GM21576 (cell line): Measurements from ENCODE around the gene LCE3E.
"Not testable (repeated sequence)": the region's sequence is repeated elsewhere in the genome, so short reads cannot be mapped to it uniquely, and the experiment has no call there.

Experiments used
- ATAC-seq: cut with Tn5 transposase; IDR thresholded peaks from one replicate; pipeline ENCODE4 v1.9.1; 2021; ENCODE audit warnings: mild to moderate bottlenecking, moderate library complexity; ENCODE audit not compliant: unreplicated experiment

LCE3E gene, protein sequence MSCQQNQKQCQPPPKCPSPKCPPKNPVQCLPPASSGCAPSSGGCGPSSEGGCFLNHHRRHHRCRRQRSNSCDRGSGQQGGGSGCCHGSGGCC

DNA sequence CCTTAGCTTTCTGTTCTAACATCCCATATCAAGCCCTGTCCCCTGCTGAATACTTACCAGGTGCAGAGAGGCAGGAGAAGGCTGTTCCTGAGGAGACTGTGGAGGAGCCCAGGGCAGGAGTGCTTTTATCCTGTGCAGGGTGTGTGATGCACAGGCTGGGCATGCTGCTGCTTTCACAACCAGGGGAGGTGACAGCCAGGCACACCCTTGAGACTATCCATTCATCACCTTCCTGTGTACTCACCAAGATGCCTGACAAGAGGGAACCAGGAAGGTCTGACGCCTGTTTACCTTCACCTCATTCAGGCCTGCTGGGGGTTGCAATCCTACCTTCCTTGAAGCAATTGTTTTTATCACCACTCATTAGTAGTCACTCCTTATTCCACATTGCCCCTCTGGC, at the start of gene LCE3E:
LCE3E (minus strand) TSS at position 100 of the 400 bp plus-strand sequence. CDS start 572 bp downstream, outside the sequence.
- ATAC-seq = no peak

DNA sequence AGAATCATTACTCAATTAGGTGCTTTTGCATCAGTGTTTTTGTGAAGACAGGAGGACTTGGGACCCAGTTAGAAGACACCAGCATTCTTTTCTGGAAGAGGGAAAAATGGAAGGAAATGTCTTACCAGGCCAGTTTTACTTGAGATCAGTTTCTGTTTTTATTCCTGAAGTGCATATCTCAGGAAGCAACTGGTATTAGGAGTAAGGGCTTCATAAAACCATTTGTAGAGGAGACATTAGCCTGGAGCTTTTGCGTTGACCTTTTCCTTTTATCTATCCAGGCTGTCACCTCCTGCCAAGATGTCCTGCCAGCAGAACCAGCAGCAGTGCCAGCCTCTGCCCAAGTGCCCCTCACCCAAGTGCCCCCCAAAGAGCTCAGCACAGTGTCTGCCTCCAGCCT, 46.9 kb upstream of the LCE3E start, which contains the start of gene LCE3B:
LCE3B (plus strand) TSS at position 301 of the 400 bp plus-strand sequence; CDS start at position 301, 0 bp downstream.
- ATAC-seq = no peak

- ATAC-seq = no peak
Measured at GRCh38 chr1:152599934-152600333, 33.4 kb upstream of the LCE3E start, which contains the start of gene LCE3C. Gene LCE3C (plus strand): TSS chr1:152600234. CDS start chr1:152600732, 498 bp downstream.

GRCh38 chr1:152596986-152597385, 30.4 kb upstream of the LCE3E start:
- no peak for ATAC-seq

- no peak for ATAC-seq
Measured at GRCh38 chr1:152585586-152585985, 19.0 kb upstream of the LCE3E start.

DNA sequence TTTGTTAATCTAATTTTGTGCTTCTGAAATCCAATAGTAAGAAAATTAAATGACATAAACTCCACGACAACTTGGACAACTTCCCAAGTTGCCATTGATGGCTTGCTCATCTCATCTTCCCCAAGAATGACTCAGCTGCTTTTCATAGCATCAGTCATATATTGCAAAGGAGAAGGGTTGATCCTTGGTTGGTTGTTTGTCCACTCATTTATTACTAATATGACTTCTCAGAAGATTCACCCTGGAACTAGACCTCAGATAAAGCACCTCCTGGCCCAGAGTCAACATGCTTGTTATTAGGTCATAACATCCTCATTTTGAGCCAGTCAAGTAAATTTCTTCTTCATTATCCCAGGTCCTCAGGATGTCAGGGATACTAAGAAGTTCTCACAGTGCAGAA, 16.1 kb upstream of the LCE3E start:
- no peak for ATAC-seq

DNA sequence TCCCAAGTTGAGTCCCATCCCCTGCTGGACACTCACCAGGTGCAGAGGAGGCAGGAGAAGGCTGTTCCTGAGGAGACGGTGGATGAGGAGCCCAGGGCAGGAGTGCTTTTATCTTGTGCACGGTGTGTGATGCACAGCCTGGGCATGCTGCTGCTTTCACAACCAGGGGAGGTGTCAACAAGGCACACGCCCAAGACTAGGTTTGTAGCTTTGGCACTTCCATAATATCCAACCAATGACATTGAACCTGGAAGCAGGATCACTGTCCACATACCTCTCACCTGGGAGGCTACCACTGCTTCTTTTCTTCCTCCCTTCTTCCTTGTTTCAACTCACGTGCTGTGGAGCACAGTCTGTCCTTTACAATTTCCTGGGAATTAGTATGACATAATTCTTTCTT, 13.9 kb upstream of the LCE3E start, which contains the start of gene LCE3D:
LCE3D (minus strand) TSS at position 84 of the 400 bp plus-strand sequence. CDS start 580 bp downstream, outside the sequence.
- ATAC-seq = no peak

DNA sequence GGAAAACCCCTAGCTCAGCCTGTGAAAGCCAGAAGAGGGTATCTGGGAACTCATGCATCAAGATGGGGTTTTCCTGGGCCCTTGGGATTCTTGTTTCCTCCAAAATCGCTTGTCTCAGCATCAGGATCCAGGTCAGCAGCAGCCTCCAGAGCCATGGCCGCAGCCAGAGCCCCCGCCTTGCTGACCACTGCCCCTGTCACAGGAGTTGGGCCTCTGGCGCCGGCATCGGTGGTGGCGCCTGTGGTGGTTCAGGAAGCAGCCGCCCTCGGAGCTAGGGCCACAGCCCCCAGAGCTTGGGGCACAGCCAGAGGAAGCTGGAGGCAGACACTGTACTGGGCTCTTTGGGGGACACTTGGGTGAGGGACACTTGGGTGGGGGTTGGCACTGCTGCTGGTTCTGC, 12.9 kb upstream of the LCE3E start:
- not testable (repeated sequence) for ATAC-seq

DNA sequence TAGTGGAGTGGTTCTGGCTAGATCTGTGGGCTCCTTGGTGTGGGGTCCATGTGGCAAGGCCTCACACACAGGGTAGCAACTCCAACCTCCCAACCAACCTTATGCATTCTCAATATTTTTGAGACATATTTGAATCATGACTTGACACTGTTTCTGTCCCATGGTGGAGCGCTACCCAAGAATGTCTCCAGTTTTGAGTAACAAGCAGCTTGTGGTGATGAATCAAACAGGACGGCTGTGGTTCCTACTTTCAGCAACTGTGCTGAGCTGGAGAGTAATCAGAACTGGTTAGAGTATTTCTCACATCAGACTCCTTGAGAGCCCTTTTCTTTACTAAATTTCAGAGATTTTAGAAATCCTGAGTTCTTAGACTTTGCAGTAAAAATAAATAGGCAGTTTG, 10.6 kb upstream of the LCE3E start:
- no peak for ATAC-seq

DNA sequence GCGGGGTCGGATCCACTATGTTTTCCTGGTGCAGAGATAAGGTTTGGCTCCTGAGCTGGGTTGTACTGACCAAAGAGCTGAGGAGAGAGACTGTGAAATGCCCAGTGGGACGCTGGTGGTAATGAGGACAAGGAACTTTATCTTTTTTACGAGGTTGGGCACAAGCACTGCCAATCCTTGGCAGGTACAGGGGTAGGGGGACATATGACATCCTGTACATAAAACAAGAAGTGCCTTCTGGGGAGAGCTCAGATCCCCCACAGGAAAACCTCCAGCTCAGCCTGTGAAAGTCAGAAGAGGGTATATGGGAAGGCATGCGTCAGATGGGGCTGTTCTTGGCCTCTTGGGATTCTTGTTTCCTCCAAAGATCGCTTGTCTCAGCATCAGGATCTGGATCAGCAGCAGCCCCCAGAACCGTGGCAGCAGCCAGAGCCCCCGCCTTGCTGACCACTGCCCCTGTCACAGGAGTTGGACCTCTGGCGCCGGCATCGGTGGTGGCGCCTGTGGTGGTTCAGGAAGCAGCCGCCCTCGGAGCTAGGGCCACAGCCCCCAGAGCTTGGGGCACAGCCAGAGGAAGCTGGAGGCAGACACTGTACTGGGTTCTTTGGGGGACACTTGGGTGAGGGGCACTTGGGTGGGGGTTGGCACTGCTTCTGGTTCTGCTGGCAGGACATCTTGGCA, 905 bp downstream of the LCE3E start:
- no peak for ATAC-seq

- ATAC-seq = no peak
Measured at GRCh38 chr1:152565115-152565514, 1.5 kb downstream of the LCE3E start.

DNA sequence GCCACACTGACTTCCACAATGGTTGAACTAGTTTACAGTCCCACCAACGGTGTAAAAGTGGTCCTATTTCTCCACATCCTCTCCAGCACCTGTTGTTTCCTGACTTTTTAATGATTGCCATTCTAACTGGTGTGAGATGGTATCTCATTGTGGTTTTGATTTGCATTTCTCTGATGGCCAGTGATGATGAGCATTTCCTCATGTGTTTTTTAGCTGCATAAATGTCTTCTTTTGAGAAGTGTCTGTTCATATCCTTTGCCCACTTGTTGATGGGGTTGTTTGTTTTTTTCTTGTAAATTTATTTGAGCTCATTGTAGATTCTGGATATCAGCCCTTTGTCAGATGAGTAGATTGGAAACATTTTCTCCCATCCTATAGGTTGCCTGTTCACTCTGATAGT, 18.2 kb downstream of the LCE3E start:
- not testable (repeated sequence) for ATAC-seq

- ATAC-seq = no peak
Measured at GRCh38 chr1:152546704-152547103, 19.9 kb downstream of the LCE3E start.

DNA sequence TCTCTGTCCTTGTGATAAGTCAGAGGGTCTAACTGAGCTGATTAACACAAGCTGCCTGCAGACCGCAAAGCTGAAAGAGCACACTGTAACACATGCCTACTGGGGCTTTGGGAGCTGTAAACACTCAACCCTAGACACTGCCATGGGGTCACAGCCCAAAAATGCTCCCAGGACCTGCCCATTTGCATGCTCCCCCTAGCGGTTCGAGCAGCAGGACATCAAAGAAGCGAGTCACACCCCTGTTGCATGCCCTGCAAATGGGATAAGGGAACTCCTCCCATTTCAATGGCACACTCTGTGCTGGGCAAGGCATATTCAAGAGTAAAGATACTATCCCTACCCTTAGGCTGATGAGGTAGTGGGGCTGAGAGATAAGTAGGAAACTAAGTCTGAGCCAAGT, 22.8 kb downstream of the LCE3E start:
- ATAC-seq = no peak

- ATAC-seq = no peak
Measured at GRCh38 chr1:152539901-152540300, 26.7 kb downstream of the LCE3E start.

DNA sequence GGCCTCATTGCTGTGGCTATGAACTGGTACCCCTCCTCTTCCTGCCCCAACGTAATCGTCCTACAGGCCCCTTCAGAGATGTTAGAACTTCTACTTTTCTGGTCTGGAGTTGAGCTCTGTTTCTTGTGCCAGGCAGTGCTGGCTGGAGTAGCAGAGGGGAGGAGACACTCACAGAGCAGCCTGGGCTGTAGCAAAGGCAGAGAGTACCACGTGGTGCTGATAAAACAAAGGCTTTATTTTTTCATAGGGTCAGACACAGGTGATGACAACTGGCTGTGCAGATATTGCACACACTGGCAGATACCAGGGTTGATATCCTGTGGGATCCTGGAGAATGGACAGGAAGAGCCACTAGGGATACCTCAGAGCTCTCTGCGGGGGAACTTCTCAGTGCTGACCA, 29.1 kb downstream of the LCE3E start:
- ATAC-seq = no peak

DNA sequence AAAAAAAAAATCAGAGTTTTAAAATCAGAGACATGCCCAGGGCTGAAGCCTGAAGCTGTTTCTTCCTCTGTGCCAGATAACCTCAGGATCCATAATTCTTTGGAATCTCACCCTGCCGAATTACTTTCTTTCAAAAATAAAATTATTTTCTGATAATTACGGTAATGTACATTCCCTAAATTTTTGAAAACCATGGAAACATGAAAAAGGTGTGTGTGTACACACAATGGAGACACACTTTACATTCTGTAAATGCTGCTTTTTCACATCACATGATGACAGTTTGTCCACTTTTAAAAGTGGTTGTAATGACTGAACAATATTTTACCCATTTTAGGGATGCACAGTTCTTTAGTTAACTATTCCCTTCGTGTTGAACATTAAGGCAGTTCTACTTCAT, 30.8 kb downstream of the LCE3E start:
- no peak for ATAC-seq

DNA sequence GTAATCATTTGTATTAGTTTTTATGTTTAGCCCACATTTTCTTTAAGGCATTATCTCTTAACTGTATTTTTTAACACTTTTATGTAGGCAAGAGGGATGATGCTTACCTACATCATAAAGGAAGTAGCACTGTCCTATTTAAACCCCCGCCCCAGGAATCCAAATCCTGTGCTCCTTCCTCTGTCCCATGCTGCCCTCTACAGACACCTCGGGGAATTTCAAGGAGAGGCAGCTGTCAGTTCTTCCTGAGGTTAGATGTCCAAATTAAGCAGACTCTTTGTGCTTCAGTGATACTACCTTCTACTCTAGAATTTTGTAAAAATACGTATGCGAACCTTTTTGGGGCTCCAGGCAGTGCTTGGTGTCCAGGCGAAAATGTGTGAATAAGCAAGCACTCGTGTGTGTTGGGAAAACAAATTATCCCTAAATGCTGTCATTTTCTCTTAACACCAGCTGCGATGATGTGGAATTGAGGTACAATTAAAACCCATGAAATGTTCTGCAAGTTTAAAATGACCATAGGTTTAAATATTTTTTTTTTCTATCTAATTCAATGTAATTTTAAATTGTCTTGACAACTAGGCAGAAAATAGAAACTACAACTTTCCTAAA, 33.1 kb downstream of the LCE3E start:
- ATAC-seq = no peak

GRCh38 chr1:152525080-152525641, 41.4 kb downstream of the LCE3E start:
- ATAC-seq = no peak

DNA sequence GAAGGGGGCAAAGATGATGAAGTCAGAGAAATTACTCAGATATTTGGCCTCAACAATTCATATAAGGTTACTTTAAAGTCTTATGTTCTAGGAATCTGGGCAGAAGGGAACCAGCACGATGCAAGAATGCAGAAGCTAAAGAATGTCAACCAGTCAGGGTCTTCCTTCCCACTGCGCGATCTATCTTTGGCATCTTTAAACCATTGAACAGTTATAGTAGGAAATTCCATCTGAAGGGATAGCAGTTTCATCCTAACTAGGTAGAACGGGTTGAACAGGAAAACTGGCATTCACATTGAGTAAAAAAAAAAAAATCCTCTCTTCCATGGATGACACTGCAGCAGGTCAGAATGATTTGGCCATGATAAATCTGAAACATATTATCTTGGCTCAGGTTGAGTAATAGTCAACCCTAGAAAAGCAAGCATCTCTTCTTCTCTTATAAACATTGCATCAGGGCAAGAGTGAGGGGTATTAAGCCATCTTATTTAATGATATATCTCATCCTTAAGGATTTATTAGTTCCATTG, 46.0 kb downstream of the LCE3E start:
- ATAC-seq = no peak

DNA sequence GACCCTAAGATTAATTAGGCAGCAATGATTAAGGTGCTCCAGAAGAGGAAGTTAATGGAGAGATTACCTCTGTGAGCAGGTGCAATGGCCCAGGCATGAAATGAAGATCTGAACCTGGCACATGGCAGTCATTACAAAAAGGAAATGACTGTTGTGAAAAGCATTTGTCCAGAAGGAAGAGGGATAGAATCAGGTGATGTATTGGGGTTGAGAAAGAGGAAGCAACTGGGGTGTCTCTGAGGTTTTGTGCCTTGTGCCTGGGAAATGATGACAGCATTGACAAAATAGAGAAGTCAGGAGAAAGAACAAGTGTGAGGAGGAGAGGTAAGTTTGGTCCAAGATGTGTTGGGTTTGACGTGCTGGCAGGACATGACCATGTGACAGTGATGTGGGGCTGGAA, 46.7 kb downstream of the LCE3E start:
- ATAC-seq = no peak
